ENCODE data around the gene POGZ. TPM values are rescaled to one million over a fixed set of nuclear protein-coding genes. Genes with fewer than 3 reads are reported as not detected.

The POGZ gene
- total and polyA plus RNA-seq, 2 of the 13 experiments (the other 11 are each of a cell fraction or from before 2014, with no cell fraction given): 15.3 to 45.6 TPM

DNA sequence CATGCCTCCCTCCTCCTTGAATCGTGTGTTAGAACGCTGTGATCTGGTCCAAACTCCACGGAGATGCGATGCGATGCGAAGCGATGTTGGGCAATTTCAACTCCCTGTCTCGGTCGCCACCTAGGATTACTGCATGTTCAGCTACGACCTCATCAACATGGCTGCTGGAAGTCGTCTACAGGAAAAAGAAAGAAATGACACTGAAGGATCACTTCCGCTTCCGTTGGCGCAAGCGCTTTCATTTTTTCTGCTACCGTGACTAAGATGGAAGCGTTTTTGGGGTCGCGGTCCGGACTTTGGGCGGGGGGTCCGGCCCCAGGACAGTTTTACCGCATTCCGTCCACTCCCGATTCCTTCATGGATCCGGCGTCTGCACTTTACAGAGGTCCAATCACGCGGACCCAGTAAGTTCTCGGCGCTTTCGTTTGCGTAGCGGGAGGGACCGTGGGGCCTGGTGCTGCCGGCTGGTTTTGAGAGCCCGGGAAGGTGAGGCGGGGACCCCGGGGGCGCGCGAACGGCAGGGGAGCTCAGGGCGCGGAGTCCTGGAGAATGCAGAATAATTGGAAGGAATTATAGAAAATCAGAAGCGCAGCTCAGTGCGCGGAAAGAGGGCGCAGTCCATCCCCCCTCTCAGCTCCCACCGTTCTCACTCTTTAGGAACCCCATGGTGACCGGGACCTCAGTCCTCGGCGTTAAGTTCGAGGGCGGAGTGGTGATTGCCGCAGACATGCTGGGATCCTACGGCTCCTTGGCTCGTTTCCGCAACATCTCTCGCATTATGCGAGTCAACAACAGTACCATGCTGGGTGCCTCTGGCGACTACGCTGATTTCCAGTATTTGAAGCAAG lies 59.7 kb downstream of the POGZ start, which contains the start of gene PSMB4:
Gene PSMB4, plus strand, starts transcription at position 250 of the 848 bp plus-strand sequence. Its CDS starts 15 bp downstream, at position 265.
- WGBS (ENCODE audit: low lambda C conversion rate): 1% methylated on average over 43 of the region's 63 CpGs
- DNase-seq (ENCODE audit: low spot score): peak; percentile 94
- Histone ChIP-seq H4K20me1 (ENCODE audit: insufficient read depth, low read length) (peaks cover 5% of the 10 kb centered on the region; the same call in 1 of the 2 replicates), H3K27me3 (ENCODE audit: control insufficient read depth in 1 of 2, insufficient read depth in 2 of 2, low read length in 2 of 2) (no peaks in the 10 kb centered on the region; a peak in 1 of 5 replicates), H3K9ac (ENCODE audit: insufficient read depth, low read depth, low read length) (peak within 1 kb of the TSS; percentile 92), H3K79me2 (ENCODE audit: insufficient read depth, low read length) (peaks cover 15% of the 10 kb centered on the region), H3K27ac (ENCODE audit: extremely low read length, insufficient read depth, low read length) (peak within 1 kb of the TSS; percentile 66), H2AFZ (ENCODE audit: low read length) (no peak within 1 kb of the TSS), H3K4me2 (ENCODE audit: low read depth, low read length) (peak within 1 kb of the TSS; percentile 80), H3K4me3 (replicated peaks in 1 of 3; ENCODE audit: insufficient read depth in 1 of 3, low read depth in 2 of 3, low read length in 3 of 3) (peak within 1 kb of the TSS; percentile 81 to 92 (median 86)), H3K36me3 (replicated peaks in 1 of 2; ENCODE audit: control insufficient read depth in 1 of 2, insufficient read depth in 2 of 2, low read length in 2 of 2) (peaks cover under 1 to 20% of the 10 kb centered on the region in 2 experiments; a peak in 4 of 5 replicates), H3K9me3 (ENCODE audit: low read length) (no peaks in the 10 kb centered on the region), H3K4me1 (ENCODE audit: insufficient read depth, low read length) (peaks cover 43% of the 10 kb centered on the region)
- peak; percentile 90 for ATAC-seq
- ChIA-PET CTCF (ENCODE audit: low intra/inter-chr PET ratio, low total read pairs) (no interaction called here), POLR2A (interaction anchor here (0.9 to 3.8 kb wide), 5 partner anchors 27 to 72 kb away, joined by 3 to 24 read pairs (median 6); partner anchors contain the start of genes PI4KB, RFX5 and SELENBP1)
- intact Hi-C loops (cut with micrococcal nuclease; ENCODE audit: unreplicated experiment): loop anchor here (1.0 to 2.0 kb wide), 2 partner anchors 59 to 98 kb away; no protein-coding TSS in a partner anchor
- BruUV-seq (replicated peaks): TSS peak; percentile 84
- FAIRE-seq: peak; percentile 98
- in situ Hi-C loops (cut with HindIII; ENCODE audit: extremely low pct_ligation_motif_present, low pct_unique_long_range_greater_than_20kb): no loop called here
- TF ChIP-seq ZNF12 (CRISPR knock-in tag; IDR thresholded peaks at IDR 0.05) (no peak; the same call in 1 of the 2 replicates), ZBTB20 (CRISPR knock-in tag; IDR thresholded peaks at IDR 0.05; ENCODE audit: borderline replicate concordance, low read depth) (peak; percentile 24; the same call in 1 of the 2 replicates), PHF21A (CRISPR knock-in tag; IDR thresholded peaks at IDR 0.05) (no peak; the same call in 1 of the 2 replicates), RFXAP (CRISPR knock-in tag; IDR thresholded peaks at IDR 0.05; ENCODE audit: borderline replicate concordance) (peak; percentile 77; the same call in 1 of the 2 replicates), FOXA3 (CRISPR knock-in tag; IDR thresholded peaks at IDR 0.05) (peak; percentile 44), ZSCAN22 (CRISPR knock-in tag; IDR thresholded peaks at IDR 0.05) (no peak), EEA1 (CRISPR knock-in tag; IDR thresholded peaks at IDR 0.05; ENCODE audit: borderline replicate concordance) (0 out of 2 replicates have a peak, but pooled peaks have one; percentile 44), NFIB (CRISPR knock-in tag; IDR thresholded peaks at IDR 0.05; ENCODE audit: borderline replicate concordance) (no peak)
- TF ChIP-seq, protein P1, sequence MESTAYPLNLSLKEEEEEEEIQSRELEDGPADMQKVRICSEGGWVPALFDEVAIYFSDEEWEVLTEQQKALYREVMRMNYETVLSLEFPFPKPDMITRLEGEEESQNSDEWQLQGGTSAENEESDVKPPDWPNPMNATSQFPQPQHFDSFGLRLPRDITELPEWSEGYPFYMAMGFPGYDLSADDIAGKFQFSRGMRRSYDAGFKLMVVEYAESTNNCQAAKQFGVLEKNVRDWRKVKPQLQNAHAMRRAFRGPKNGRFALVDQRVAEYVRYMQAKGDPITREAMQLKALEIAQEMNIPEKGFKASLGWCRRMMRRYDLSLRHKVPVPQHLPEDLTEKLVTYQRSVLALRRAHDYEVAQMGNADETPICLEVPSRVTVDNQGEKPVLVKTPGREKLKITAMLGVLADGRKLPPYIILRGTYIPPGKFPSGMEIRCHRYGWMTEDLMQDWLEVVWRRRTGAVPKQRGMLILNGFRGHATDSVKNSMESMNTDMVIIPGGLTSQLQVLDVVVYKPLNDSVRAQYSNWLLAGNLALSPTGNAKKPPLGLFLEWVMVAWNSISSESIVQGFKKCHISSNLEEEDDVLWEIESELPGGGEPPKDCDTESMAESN (CRISPR knock-in tag; conservative IDR thresholded peaks at IDR 0.05): 0 out of 2 replicates have a peak, but pooled peaks have one; percentile 71
- TF ChIP-seq, protein P2, sequence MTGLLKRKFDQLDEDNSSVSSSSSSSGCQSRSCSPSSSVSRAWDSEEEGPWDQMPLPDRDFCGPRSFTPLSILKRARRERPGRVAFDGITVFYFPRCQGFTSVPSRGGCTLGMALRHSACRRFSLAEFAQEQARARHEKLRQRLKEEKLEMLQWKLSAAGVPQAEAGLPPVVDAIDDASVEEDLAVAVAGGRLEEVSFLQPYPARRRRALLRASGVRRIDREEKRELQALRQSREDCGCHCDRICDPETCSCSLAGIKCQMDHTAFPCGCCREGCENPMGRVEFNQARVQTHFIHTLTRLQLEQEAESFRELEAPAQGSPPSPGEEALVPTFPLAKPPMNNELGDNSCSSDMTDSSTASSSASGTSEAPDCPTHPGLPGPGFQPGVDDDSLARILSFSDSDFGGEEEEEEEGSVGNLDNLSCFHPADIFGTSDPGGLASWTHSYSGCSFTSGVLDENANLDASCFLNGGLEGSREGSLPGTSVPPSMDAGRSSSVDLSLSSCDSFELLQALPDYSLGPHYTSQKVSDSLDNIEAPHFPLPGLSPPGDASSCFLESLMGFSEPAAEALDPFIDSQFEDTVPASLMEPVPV (CRISPR knock-in tag; IDR thresholded peaks at IDR 0.05): peak; percentile 61; the same call in 1 of the 2 replicates
- TF ChIP-seq, protein P3, sequence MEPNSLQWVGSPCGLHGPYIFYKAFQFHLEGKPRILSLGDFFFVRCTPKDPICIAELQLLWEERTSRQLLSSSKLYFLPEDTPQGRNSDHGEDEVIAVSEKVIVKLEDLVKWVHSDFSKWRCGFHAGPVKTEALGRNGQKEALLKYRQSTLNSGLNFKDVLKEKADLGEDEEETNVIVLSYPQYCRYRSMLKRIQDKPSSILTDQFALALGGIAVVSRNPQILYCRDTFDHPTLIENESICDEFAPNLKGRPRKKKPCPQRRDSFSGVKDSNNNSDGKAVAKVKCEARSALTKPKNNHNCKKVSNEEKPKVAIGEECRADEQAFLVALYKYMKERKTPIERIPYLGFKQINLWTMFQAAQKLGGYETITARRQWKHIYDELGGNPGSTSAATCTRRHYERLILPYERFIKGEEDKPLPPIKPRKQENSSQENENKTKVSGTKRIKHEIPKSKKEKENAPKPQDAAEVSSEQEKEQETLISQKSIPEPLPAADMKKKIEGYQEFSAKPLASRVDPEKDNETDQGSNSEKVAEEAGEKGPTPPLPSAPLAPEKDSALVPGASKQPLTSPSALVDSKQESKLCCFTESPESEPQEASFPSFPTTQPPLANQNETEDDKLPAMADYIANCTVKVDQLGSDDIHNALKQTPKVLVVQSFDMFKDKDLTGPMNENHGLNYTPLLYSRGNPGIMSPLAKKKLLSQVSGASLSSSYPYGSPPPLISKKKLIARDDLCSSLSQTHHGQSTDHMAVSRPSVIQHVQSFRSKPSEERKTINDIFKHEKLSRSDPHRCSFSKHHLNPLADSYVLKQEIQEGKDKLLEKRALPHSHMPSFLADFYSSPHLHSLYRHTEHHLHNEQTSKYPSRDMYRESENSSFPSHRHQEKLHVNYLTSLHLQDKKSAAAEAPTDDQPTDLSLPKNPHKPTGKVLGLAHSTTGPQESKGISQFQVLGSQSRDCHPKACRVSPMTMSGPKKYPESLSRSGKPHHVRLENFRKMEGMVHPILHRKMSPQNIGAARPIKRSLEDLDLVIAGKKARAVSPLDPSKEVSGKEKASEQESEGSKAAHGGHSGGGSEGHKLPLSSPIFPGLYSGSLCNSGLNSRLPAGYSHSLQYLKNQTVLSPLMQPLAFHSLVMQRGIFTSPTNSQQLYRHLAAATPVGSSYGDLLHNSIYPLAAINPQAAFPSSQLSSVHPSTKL (CRISPR knock-in tag; IDR thresholded peaks at IDR 0.05): peak; percentile 53; the same call in 1 of the 2 replicates
- TF ChIP-seq, protein P4, sequence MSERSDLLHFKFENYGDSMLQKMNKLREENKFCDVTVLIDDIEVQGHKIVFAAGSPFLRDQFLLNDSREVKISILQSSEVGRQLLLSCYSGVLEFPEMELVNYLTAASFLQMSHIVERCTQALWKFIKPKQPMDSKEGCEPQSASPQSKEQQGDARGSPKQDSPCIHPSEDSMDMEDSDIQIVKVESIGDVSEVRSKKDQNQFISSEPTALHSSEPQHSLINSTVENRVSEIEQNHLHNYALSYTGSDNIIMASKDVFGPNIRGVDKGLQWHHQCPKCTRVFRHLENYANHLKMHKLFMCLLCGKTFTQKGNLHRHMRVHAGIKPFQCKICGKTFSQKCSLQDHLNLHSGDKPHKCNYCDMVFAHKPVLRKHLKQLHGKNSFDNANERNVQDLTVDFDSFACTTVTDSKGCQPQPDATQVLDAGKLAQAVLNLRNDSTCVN (CRISPR knock-in tag; IDR thresholded peaks at IDR 0.05; ENCODE audit: borderline replicate concordance): 0 out of 2 replicates have a peak, but pooled peaks have one; percentile 18

Measured in HepG2 (cell line).